SHP77 treated with DMSO at 0.1 percent for 48 hours (cell line): Measurements from ENCODE around the gene TGFB2.

Experiments
- DNase-seq: peaks from one replicate; lab custom pipeline; 2025; lab: John Stamatoyannopoulos, UW

The TGFB2 gene

GRCh38 chr1:218429301-218429700 lies 84.2 kb downstream of the TGFB2 start:
- DNase-seq: no peak

- DNase-seq: no peak
Measured at GRCh38 chr1:218430346-218430745, 85.2 kb downstream of the TGFB2 start.

GRCh38 chr1:218430822-218431221 lies 85.7 kb downstream of the TGFB2 start:
- no peak for DNase-seq

- no peak for DNase-seq
Measured at GRCh38 chr1:218431476-218431875, 86.3 kb downstream of the TGFB2 start.

GRCh38 chr1:218433744-218434143 lies 88.6 kb downstream of the TGFB2 start:
- DNase-seq: no peak

GRCh38 chr1:218435528-218435927 lies 90.4 kb downstream of the TGFB2 start:
- DNase-seq: no peak

GRCh38 chr1:218436346-218436745 lies 91.2 kb downstream of the TGFB2 start:
- no peak for DNase-seq

- no peak for DNase-seq
Measured at GRCh38 chr1:218436997-218437396, 91.9 kb downstream of the TGFB2 start.

GRCh38 chr1:218439541-218440295 lies 94.6 kb downstream of the TGFB2 start:
- no peak for DNase-seq

GRCh38 chr1:218443255-218443654 lies 98.1 kb downstream of the TGFB2 start:
- no peak for DNase-seq

- DNase-seq: no peak
Measured at GRCh38 chr1:218444173-218444572, 99.0 kb downstream of the TGFB2 start.

GRCh38 chr1:218444588-218444987 lies 99.5 kb downstream of the TGFB2 start:
- DNase-seq: no peak

GRCh38 chr1:218447010-218447689 lies 102.0 kb downstream of the TGFB2 start:
- no peak for DNase-seq

GRCh38 chr1:218451415-218451814 lies 106.3 kb downstream of the TGFB2 start:
- DNase-seq: no peak

- no peak for DNase-seq
Measured at GRCh38 chr1:218454700-218455282, 109.7 kb downstream of the TGFB2 start.

- no peak for DNase-seq
Measured at GRCh38 chr1:218456444-218456843, 111.3 kb downstream of the TGFB2 start.

GRCh38 chr1:218459450-218459849 lies 114.3 kb downstream of the TGFB2 start:
- DNase-seq: no peak

- no peak for DNase-seq
Measured at GRCh38 chr1:218459878-218460711, 115.0 kb downstream of the TGFB2 start.

GRCh38 chr1:218461351-218461750 lies 116.2 kb downstream of the TGFB2 start:
- no peak for DNase-seq

GRCh38 chr1:218462116-218462515 lies 117.0 kb downstream of the TGFB2 start:
- DNase-seq: no peak

GRCh38 chr1:218462587-218462986 lies 117.5 kb downstream of the TGFB2 start:
- DNase-seq: no peak
